ENCODE results near the gene CASZ1.
A peak's percentile ranks its signal among the peaks of the same experiment; 100 is the strongest.

The CASZ1 gene

DNA sequence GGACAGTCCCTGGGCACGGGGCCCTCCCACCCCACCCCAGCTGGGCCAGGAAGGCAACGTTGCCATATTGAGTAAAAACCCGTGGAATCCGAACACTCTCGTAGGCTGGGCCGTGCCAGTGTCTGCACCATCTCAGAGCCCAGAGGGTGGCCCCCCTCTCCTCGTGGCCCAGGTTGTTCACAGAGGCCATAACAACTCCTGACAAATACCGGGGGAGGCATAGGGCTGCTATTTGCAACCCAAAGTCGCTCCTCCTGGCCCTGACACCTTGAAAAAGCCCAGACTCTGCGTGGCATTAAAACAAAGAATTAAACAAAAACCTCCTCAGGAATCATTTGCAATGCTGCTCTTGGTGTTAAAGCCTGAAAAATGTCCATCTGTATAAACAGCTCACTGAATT, 141.4 kb downstream of the CASZ1 start:
- TF ChIP-seq NFIC (IDR thresholded peaks at IDR 0.05) = no peak
- no peak for TF ChIP-seq ZBTB7A (IDR thresholded peaks at IDR 0.05; ENCODE audit: low read depth)
- no peak for TF ChIP-seq TAF1 (IDR thresholded peaks at IDR 0.05; ENCODE audit: low read depth)
- no peak for TF ChIP-seq FOXM1 (IDR thresholded peaks at IDR 0.05; ENCODE audit: borderline replicate concordance, low read depth)
- no peak for TF ChIP-seq YY1 (IDR thresholded peaks at IDR 0.05; ENCODE audit: low read depth)
- TF ChIP-seq, protein P1, sequence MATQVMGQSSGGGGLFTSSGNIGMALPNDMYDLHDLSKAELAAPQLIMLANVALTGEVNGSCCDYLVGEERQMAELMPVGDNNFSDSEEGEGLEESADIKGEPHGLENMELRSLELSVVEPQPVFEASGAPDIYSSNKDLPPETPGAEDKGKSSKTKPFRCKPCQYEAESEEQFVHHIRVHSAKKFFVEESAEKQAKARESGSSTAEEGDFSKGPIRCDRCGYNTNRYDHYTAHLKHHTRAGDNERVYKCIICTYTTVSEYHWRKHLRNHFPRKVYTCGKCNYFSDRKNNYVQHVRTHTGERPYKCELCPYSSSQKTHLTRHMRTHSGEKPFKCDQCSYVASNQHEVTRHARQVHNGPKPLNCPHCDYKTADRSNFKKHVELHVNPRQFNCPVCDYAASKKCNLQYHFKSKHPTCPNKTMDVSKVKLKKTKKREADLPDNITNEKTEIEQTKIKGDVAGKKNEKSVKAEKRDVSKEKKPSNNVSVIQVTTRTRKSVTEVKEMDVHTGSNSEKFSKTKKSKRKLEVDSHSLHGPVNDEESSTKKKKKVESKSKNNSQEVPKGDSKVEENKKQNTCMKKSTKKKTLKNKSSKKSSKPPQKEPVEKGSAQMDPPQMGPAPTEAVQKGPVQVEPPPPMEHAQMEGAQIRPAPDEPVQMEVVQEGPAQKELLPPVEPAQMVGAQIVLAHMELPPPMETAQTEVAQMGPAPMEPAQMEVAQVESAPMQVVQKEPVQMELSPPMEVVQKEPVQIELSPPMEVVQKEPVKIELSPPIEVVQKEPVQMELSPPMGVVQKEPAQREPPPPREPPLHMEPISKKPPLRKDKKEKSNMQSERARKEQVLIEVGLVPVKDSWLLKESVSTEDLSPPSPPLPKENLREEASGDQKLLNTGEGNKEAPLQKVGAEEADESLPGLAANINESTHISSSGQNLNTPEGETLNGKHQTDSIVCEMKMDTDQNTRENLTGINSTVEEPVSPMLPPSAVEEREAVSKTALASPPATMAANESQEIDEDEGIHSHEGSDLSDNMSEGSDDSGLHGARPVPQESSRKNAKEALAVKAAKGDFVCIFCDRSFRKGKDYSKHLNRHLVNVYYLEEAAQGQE (IDR thresholded peaks at IDR 0.05; ENCODE audit: low read depth) = no peak
- TF ChIP-seq TCF12 (IDR thresholded peaks at IDR 0.05; ENCODE audit: low read depth) = no peak
- TF ChIP-seq, protein P2, sequence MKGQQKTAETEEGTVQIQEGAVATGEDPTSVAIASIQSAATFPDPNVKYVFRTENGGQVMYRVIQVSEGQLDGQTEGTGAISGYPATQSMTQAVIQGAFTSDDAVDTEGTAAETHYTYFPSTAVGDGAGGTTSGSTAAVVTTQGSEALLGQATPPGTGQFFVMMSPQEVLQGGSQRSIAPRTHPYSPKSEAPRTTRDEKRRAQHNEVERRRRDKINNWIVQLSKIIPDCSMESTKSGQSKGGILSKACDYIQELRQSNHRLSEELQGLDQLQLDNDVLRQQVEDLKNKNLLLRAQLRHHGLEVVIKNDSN (IDR thresholded peaks at IDR 0.05) = no peak

DNA sequence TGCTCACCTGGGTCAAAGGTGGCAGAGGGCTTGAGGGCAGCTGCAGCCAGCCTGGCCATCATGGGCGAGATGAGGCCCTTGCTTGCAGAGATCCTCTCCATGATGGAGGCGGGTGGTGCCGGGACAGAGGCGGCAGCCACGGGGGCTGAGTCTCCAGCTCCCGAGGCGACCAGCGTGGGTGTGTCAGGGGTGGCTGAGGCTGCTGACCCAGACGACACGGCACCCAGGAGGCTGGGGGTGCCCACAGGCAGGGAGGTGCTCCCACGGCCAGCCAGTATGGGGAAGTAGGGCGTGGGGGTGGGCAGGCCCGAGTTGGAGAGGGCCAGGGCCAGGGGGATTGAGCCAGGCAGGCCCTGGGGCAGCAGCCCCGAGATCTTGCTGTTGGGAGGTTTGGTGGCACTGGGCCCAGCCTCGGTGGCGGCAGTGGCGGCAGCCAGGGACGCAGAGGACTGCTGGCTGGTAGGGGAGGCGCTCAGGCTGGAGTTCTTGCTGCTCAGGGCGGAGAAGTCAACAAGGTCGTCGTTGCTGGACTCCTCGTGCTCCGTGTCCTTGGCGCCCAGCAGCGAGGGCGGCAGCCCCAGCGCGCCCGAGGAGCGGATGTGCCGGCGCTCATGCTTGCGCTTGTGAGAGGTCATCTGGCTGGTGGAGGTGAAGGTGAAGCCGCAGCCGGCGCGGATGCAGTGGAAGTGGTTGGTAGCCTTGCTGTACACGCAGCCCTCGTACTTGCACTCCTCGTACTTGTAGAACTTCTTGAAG, 142.9 kb downstream of the CASZ1 start:
- TF ChIP-seq TAF1 (IDR thresholded peaks at IDR 0.05; ENCODE audit: low read depth) (no peak), TEAD4 (IDR thresholded peaks at IDR 0.05) (no peak), RAD21 (IDR thresholded peaks at IDR 0.05; ENCODE audit: low read depth) (no peak), EP300 (IDR thresholded peaks at IDR 0.05; ENCODE audit: borderline replicate concordance) (no peak), NFIC (IDR thresholded peaks at IDR 0.05) (no peak)
- TF ChIP-seq, protein P3, sequence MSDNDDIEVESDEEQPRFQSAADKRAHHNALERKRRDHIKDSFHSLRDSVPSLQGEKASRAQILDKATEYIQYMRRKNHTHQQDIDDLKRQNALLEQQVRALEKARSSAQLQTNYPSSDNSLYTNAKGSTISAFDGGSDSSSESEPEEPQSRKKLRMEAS (IDR thresholded peaks at IDR 0.05) = no peak

DNA sequence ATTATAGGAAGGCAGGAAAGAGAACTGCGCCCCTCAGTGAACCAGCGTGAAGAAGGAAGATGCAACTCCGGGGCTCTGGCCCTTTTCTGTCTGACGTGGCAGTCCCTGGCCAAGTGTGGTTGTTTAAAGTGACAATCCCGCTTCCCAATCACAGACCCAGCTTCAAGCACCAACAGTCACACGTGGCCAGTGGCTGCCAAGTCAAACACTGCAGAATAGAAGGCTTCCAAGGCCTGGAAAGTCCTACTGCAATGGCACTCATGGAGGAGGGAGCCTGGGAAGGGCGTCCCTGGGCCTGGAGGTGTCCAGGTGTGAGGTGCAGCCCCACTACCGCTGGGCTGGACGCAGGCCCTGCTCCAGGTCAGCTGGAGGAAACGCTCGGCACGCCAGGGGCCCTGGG, 143.8 kb downstream of the CASZ1 start:
- no peak for TF ChIP-seq EP300 (IDR thresholded peaks at IDR 0.05; ENCODE audit: borderline replicate concordance)
- no peak for TF ChIP-seq TCF12 (IDR thresholded peaks at IDR 0.05; ENCODE audit: low read depth)
- no peak for TF ChIP-seq FOXM1 (IDR thresholded peaks at IDR 0.05; ENCODE audit: borderline replicate concordance, low read depth)
- no peak for TF ChIP-seq NFIC (IDR thresholded peaks at IDR 0.05)
- TF ChIP-seq CREB1 (IDR thresholded peaks at IDR 0.05; ENCODE audit: low read depth) = no peak
- no peak for TF ChIP-seq YY1 (IDR thresholded peaks at IDR 0.05; ENCODE audit: low read depth)

DNA sequence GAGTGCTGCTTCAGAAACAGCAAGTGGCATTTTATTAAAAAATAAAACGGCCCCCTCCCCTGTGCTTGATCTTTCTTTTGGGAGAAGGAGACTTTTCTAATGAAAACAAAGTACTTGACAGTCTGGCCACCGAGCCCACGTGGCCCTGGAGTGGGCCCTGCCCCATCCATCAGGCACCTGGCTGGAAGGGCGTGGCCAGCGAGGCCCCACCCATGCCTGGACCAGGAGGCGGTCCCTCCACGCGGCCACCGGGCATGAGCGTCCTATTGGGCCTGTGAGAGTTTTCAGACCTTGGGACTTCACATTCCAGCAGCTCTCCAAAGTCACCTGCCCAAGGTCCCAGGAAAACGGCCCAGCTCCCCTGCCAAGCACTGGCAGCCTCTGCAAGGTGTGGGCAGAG, 144.7 kb downstream of the CASZ1 start:
- TF ChIP-seq, protein P2 (IDR thresholded peaks at IDR 0.05) = peak; percentile 83
- TF ChIP-seq, protein P1 (IDR thresholded peaks at IDR 0.05; ENCODE audit: low read depth) = no peak
- TF ChIP-seq TEAD4 (IDR thresholded peaks at IDR 0.05) (no peak), TCF12 (IDR thresholded peaks at IDR 0.05; ENCODE audit: low read depth) (no peak)
- TF ChIP-seq, protein P3 (IDR thresholded peaks at IDR 0.05) = peak; percentile 70

DNA sequence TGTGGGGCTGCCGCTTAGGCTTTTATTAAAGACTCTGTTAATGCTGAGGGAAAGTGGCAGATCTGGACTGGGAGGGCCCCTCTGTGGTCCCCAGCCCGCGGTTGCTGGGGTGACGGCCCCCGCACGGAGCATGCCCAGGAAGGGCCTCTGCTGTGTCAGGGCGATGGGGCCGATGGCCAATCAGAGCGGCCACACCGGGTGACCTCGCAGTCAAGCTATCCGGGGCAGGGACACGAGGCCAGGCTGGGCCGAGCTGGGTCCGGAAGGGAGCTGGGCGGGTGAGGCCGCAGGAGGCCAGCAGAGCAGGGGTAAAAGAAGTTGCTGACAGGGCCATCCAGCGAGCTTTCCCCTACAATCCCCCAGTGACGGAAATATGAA, 145.1 kb downstream of the CASZ1 start:
- TF ChIP-seq, protein P3 (IDR thresholded peaks at IDR 0.05) = peak; percentile 59
- no peak for TF ChIP-seq RAD21 (IDR thresholded peaks at IDR 0.05; ENCODE audit: low read depth)

DNA sequence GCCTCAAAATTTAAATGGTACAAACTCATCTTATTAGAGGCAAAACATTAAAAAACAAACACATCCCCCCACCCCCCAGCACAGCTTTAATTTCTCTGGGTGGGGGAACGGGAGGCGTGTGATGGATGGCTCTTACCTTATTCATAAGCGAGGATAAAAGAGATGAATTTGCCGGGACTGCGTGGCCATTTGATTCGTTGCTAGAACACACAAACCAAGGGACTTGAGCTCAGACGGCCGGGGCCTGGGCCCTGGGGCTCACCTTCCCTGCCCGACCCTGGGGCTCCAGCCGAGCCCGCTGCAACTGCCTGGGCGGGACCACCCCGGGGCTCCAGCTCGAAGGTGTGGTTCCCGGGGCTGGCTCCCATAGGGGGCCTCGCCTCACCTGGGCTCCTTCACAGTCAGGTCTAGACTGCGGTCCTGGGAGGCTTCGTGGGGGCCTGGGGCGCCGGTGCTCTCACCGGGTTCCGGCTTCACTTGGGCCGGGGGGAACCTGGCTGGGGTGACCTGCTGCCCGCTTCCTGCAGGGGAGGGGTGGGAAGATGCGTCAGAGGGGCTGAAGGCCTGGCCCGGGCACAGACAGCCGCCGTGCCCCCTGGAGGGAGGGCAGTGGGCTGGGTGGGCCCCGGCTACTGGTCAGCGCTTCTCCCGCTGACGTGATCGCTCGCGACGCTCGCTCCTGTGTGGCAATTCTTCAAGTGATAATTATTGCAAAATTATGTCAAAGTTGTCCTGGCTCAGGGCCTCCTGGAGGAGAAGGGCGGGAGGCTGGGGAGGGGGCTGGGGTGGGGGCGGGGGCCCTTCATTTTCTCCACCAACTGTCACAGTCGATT, 145.7 kb downstream of the CASZ1 start:
- no peak for TF ChIP-seq TAF1 (IDR thresholded peaks at IDR 0.05; ENCODE audit: low read depth)
- TF ChIP-seq, protein P2 (IDR thresholded peaks at IDR 0.05) = no peak
- TF ChIP-seq CREB1 (IDR thresholded peaks at IDR 0.05; ENCODE audit: low read depth) = no peak
- TF ChIP-seq CEBPB (IDR thresholded peaks at IDR 0.05) = no peak
- TF ChIP-seq, protein P1 (IDR thresholded peaks at IDR 0.05; ENCODE audit: low read depth) = no peak
- TF ChIP-seq TEAD4 (IDR thresholded peaks at IDR 0.05) = no peak
- TF ChIP-seq NFIC (IDR thresholded peaks at IDR 0.05) = no peak
- no peak for TF ChIP-seq YY1 (IDR thresholded peaks at IDR 0.05; ENCODE audit: low read depth)
- TF ChIP-seq, protein P3 (IDR thresholded peaks at IDR 0.05) = no peak
- TF ChIP-seq ZBTB7A (IDR thresholded peaks at IDR 0.05; ENCODE audit: low read depth) = no peak
- no peak for TF ChIP-seq TCF12 (IDR thresholded peaks at IDR 0.05; ENCODE audit: low read depth)
- TF ChIP-seq EP300 (IDR thresholded peaks at IDR 0.05; ENCODE audit: borderline replicate concordance) = no peak
- TF ChIP-seq EGR1 (IDR thresholded peaks at IDR 0.05) = no peak

All from Ishikawa (cell line).